HG02840 (cell line): ENCODE data around the gene ATP1A2.
"Not testable (repeated sequence)": the region's sequence is repeated elsewhere in the genome, so short reads cannot be mapped to it uniquely, and the experiment has no call there.

Experiments used
- ATAC-seq: cut with Tn5 transposase; IDR thresholded peaks from one replicate; pipeline ENCODE4 v1.9.1; 2021; ENCODE audit warnings: mild to moderate bottlenecking, moderate library complexity, moderate number of reproducible peaks; ENCODE audit not compliant: unreplicated experiment, low FRiP score

The ATP1A2 gene

GRCh38 chr1:160099716-160100375, 15.7 kb upstream of the ATP1A2 start:
- ATAC-seq: no peak

GRCh38 chr1:160101037-160101716, 14.4 kb upstream of the ATP1A2 start:
- no peak for ATAC-seq

- no peak for ATAC-seq
Measured at GRCh38 chr1:160101717-160102522, 13.6 kb upstream of the ATP1A2 start.

- ATAC-seq: no peak
Measured at GRCh38 chr1:160103658-160104408, 11.7 kb upstream of the ATP1A2 start.

- no peak for ATAC-seq
Measured at GRCh38 chr1:160104486-160104885, 11.1 kb upstream of the ATP1A2 start.

GRCh38 chr1:160105155-160105554, 10.4 kb upstream of the ATP1A2 start:
- no peak for ATAC-seq

- no peak for ATAC-seq
Measured at GRCh38 chr1:160107512-160107911, 8.0 kb upstream of the ATP1A2 start.

GRCh38 chr1:160108888-160109662, 6.5 kb upstream of the ATP1A2 start:
- no peak for ATAC-seq

GRCh38 chr1:160109686-160110085, 5.9 kb upstream of the ATP1A2 start:
- ATAC-seq: no peak

GRCh38 chr1:160111462-160111861, 4.1 kb upstream of the ATP1A2 start:
- not testable (repeated sequence) for ATAC-seq

- no peak for ATAC-seq
Measured at GRCh38 chr1:160112357-160112756, 3.2 kb upstream of the ATP1A2 start.

GRCh38 chr1:160113407-160113806, 2.2 kb upstream of the ATP1A2 start:
- no peak for ATAC-seq

- ATAC-seq: no peak
Measured at GRCh38 chr1:160114085-160114484, 1.5 kb upstream of the ATP1A2 start.

- ATAC-seq: no peak
Measured at GRCh38 chr1:160116283-160117147, 956 bp downstream of the ATP1A2 start.

- ATAC-seq: no peak
Measured at GRCh38 chr1:160117300-160117699, 1.7 kb downstream of the ATP1A2 start.

- ATAC-seq: no peak
Measured at GRCh38 chr1:160117709-160118183, 2.2 kb downstream of the ATP1A2 start.

- ATAC-seq: no peak
Measured at GRCh38 chr1:160118928-160119327, 3.4 kb downstream of the ATP1A2 start.

- no peak for ATAC-seq
Measured at GRCh38 chr1:160120797-160121196, 5.2 kb downstream of the ATP1A2 start.

- no peak for ATAC-seq
Measured at GRCh38 chr1:160121388-160121787, 5.8 kb downstream of the ATP1A2 start.
